IPS DF 6.9 (cell line): ENCODE data around the gene U2SURP.
"Not testable (repeated sequence)": the region's sequence is repeated elsewhere in the genome, so short reads cannot be mapped to it uniquely, and the experiment has no call there.

Experiments used
- DNase-seq: peaks from one replicate; pipeline ENCODE4 v3.0.0-alpha.2; 2013; ENCODE audit warnings: low read depth, low spot score
- H3K27ac ChIP-seq: one replicate; pipeline ENCODE4 v1.5.1; 2013; ENCODE audit warnings: low read length, control low read depth
- H3K27me3 ChIP-seq: 2 replicates; pipeline ENCODE4 v1.6.1; 2013; ENCODE audit warnings: mild to moderate bottlenecking, low read length; ENCODE audit not compliant: control insufficient read depth, insufficient read depth
- H3K36me3 ChIP-seq: 2 replicates; pipeline ENCODE4 v1.6.1; 2013; ENCODE audit warnings: low read length; ENCODE audit not compliant: control insufficient read depth, insufficient read depth
- H3K4me1 ChIP-seq: 2 replicates; pipeline ENCODE4 v1.6.1; 2013; ENCODE audit warnings: low read length; ENCODE audit not compliant: control insufficient read depth, insufficient read depth
- H3K4me3 ChIP-seq: 2 replicates; pipeline ENCODE4 v1.5.1; 2013; ENCODE audit warnings: mild to moderate bottlenecking, low read length
- H3K9me3 ChIP-seq: 2 replicates; pipeline ENCODE4 v1.6.1; 2013; ENCODE audit warnings: low read length, inconsistent platforms; ENCODE audit not compliant: control insufficient read depth, insufficient read depth
- WGBS: extraction: QIAGEN DNeasy Blood & Tissue Kit; methylation state at CpG from one replicate; pipeline ENCODE4 v1.1.7; 2013; ENCODE audit warnings: mixed read lengths, missing lambda C conversion rate; ENCODE audit not compliant: insufficient read length, insufficient coverage; 5-methylcytosine and 5-hydroxymethylcytosine counted together

The U2SURP gene

DNA sequence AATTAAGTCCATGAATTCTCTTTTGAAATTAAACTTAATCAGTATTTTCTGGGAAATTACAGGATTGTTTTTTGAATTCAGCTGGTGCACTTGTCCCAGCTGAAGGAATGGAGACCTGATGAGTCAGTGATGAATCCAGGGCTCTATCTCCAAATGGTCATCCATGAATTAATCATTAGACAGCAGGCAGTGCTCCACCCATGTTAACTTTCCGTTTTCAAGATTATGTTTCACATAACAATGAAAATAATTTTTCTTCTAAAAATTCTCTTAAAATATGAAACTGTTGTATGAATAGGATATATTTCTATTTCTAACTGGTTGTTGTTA, 24.0 kb upstream of the U2SURP start:
- no peak overlapping the region for H3K4me3 ChIP-seq
- no peaks in the 10 kb centered on the region for H3K9me3 ChIP-seq
- no CpG with 5 or more reads among the region's 1 CpG for WGBS
- DNase-seq = no peak
- peaks cover 2% of the 10 kb centered on the region; the same call in 1 of the 2 replicates for H3K4me1 ChIP-seq
- H3K27ac ChIP-seq = no peak overlapping the region
- no peaks in the 10 kb centered on the region for H3K27me3 ChIP-seq
- H3K36me3 ChIP-seq = no peaks in the 10 kb centered on the region

DNA sequence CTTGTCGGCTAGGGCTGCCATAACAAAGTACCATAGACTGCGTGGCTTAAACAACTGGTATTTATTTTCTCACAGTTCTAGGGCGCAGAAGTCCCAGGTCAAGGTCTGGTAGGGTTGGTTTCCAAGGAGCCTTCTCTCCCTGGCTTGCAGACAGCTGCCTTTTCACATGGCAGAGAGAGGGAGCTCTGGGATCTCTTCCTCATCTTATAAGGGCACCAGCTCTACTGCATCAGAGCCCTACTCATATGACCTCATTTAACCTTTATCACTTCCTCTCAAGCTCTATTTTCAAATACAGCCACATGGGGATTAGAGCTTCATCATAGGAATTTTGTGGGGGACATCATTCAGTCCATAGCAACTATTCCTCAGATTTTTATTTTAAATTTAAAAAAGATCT, 20.3 kb upstream of the U2SURP start:
- WGBS = no CpG with 5 or more reads among the region's 3 CpGs
- Histone ChIP-seq H3K4me1 (peaks cover 3% of the 10 kb centered on the region), H3K27ac (no peak overlapping the region), H3K36me3 (no peaks in the 10 kb centered on the region), H3K9me3 (no peaks in the 10 kb centered on the region), H3K27me3 (no peaks in the 10 kb centered on the region), H3K4me3 (no peak overlapping the region)
- no peak for DNase-seq

DNA sequence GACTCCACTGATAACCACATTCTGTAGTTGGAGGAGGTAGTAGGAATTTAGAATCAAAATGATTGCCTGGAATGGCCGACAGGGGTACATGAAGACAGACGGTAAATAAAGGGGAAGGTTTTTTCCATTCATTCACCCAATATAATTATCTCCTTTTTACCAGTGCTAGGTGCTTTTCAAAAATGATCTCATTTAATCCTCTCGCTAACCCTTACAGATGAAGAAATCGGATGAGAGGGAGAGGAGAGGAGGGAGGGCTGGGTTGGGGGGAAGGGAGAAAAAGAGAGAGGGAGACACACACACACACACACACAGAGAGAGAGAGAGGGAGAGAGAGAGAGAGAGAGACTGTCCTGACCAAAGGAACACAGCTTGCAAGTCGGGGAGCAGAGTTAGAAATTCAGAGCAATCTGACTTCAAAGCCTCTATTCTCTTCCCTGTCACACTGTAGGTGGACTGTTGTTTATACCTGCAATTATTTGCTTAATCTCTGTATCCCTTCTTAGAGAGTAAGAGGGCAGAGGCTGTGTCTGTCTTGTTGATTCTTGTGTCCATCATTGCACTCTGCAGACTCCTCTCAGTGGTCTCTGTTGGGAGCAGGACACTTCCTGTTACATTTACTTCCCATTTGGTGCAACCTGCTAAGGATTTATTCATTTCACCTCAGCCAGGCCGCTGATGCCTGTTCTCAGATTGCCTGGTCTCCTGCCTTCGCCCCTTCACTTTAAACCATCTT, 19.2 kb upstream of the U2SURP start:
- Histone ChIP-seq H3K4me1 (peaks cover 3% of the 10 kb centered on the region), H3K27me3 (no peaks in the 10 kb centered on the region), H3K9me3 (no peaks in the 10 kb centered on the region), H3K36me3 (no peaks in the 10 kb centered on the region), H3K4me3 (no peak overlapping the region), H3K27ac (no peak overlapping the region)
- no peak for DNase-seq
- no CpG with 5 or more reads among the region's 7 CpGs for WGBS

DNA sequence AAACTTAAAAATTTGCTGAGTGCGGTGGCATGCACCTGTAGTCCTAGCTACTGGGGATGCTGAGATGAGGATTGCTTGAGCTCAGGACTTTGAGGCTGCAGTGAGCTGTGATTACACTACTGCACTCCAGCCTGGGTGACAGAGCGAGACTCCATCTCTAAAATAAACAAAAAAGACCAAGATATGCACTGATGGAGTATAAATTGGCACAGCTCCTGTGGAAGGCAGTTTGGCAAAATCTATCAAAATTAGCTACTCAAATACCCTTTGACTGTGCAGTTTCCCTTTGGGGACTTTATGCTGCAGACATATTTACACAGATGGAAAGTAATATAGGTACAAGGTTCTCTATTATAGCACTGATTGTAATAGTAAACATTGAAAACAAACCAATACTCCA, 18.1 kb upstream of the U2SURP start:
- whole genome bisulfite sequencing = no CpG with 5 or more reads among the region's 2 CpGs

DNA sequence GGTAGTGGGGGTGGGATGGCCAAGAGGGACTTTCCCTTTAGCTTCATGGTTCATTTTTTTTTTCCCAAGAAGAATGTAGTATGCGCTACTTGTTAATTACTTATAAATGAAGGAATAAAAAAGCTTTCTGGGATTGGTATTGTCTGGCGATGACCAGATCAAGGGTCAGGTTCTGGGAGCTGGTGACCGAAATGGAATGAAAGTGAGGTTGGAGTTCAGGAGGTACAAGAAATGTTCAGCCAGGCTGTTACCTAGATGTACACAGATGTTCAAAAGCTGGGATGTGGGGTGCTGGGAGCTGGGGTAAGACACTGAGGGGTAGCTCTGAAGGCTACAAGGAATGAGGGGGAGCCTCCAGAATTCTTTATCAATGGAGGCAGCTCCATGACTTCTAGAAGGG, 17.1 kb upstream of the U2SURP start:
- H3K4me3 ChIP-seq = no peak overlapping the region
- H3K27me3 ChIP-seq = no peaks in the 10 kb centered on the region
- H3K27ac ChIP-seq = no peak overlapping the region
- WGBS = no CpG with 5 or more reads among the region's 3 CpGs
- peaks cover 3% of the 10 kb centered on the region for H3K4me1 ChIP-seq
- H3K36me3 ChIP-seq = no peaks in the 10 kb centered on the region
- H3K9me3 ChIP-seq = no peaks in the 10 kb centered on the region
- DNase-seq = no peak

More for the DNA sequence above, 18.1 kb upstream of the U2SURP start:
- peaks cover 3% of the 10 kb centered on the region for H3K4me1 ChIP-seq
- H3K36me3 ChIP-seq = no peaks in the 10 kb centered on the region
- no peaks in the 10 kb centered on the region for H3K27me3 ChIP-seq
- no peak overlapping the region for H3K27ac ChIP-seq
- no peak for DNase-seq
- H3K9me3 ChIP-seq = no peaks in the 10 kb centered on the region
- H3K4me3 ChIP-seq = no peak overlapping the region

DNA sequence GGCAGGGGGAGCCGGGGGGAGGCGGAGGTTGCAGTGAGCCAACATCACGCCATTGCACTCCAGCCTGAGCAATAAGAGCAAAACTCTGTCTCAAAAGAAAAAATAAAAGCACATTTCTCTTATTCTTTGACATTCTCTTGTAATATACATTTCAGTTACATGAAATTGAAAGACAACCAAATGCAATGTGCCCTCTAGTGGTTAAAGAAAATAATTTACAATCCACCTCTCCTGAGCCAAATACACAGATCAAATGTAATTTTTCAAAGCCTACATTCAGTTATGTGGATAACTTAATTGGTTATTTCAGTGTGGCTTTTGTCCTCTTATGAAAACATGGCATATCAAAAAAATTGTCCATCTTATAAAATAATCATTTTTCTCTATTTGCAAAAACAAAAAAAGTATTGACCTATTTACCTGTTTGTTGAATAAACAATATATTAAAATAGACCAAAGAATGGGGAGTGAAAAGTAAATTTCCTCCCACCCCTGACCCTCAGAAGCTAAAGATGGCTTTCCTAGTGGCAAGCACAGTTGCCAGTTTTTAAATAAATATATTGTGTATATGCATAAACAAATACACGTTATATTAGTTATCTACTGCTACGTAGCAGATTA, 14.2 kb upstream of the U2SURP start:
- no CpG with 5 or more reads among the region's 5 CpGs for WGBS
- no peak overlapping the region for H3K27ac ChIP-seq

DNA sequence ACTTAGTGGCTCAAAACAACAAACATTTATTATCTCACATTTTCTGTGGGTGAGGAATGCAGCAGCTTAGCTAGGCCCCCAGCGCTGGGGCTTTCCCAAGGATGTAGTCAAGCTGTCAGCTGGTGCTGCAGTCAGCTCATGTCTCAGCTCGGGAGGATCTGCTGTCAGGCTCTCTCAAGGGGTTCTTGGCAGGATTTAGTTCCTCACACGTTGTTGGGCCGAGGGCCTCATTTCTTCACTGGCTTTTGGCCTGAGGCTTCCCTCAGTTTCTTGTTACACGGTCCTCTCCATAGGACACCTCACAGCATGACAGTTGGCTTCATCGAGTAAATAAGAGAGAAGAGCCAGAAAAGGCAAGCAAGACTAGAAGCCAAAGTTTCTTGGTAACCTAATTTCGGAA, 13.7 kb upstream of the U2SURP start:
- Histone ChIP-seq H3K36me3 (no peaks in the 10 kb centered on the region), H3K27me3 (no peaks in the 10 kb centered on the region), H3K4me3 (no peak overlapping the region), H3K9me3 (no peaks in the 10 kb centered on the region), H3K27ac (no peak overlapping the region), H3K4me1 (no peaks in the 10 kb centered on the region)
- no peak for DNase-seq
- WGBS = no CpG with 5 or more reads among the region's 7 CpGs

More for the DNA sequence above, 14.2 kb upstream of the U2SURP start:
- Histone ChIP-seq H3K4me1 (peaks cover 2% of the 10 kb centered on the region), H3K27me3 (no peaks in the 10 kb centered on the region), H3K36me3 (no peaks in the 10 kb centered on the region), H3K4me3 (no peak overlapping the region), H3K9me3 (no peaks in the 10 kb centered on the region)
- no peak for DNase-seq

DNA sequence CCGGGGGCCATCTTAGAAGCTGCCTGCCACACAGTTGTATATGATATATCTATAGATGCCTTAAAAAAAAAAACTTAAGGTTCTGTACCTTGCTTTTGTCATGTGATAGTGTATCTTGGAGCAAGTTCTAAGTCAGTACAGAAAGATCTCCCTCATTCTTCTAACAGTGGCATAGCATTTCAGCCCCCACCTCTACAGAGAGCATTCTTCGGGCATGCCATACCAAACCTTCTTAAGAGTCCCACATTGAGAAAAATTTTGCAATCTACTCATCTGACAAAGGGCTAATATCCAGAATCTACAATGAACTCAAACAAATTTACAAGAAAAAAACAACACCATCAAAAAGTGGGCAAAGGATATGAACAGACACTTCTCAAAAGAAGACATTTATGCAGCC, 13.1 kb upstream of the U2SURP start:
- H3K9me3 ChIP-seq, H3K4me3 ChIP-seq, H3K27me3 ChIP-seq, H3K27ac ChIP-seq, H3K36me3 ChIP-seq, DNase-seq, H3K4me1 ChIP-seq: not testable (repeated sequence)
- no CpG with 5 or more reads among the region's 2 CpGs for WGBS

DNA sequence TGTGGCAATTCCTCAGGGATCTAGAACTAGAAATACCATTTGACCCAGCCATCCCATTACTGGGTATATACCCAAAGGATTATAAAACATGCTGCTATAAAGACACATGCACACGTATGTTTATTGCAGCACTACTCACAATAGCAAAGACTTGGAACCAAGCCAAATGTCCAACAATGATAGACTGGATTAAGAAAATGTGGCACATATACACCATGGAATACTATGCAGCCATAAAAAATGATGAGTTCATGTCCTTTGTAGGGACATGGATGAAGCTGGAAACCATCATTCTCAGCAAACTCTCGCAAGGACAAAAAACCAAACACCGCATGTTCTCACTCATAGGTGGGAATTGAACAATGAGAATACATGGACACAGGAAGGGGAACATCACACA, 12.5 kb upstream of the U2SURP start:
- not testable (repeated sequence) for H3K4me3 ChIP-seq, H3K9me3 ChIP-seq, H3K27me3 ChIP-seq, H3K27ac ChIP-seq, H3K4me1 ChIP-seq, H3K36me3 ChIP-seq, DNase-seq
- no CpG with 5 or more reads among the region's 3 CpGs for WGBS

DNA sequence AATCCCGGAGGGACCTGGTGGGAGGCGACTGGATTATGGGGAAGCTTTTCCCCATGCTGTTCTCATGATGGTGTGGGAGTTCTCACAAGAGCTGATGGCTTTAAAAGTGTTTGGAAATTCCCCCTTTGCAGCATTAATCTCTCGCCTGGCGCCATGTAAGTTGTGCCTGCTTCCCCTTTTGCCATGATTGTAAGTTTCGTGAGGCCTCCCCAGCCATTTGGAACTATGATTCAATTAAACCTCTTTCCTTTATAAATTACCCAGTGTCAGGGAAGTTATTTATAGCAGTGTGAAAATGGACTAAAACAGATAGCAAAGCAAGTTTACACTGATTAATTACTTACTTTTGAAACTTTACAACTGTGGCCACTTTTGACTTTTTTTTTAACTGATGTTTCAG, 10.6 kb upstream of the U2SURP start:
- no peak overlapping the region for H3K4me3 ChIP-seq
- no CpG with 5 or more reads among the region's 5 CpGs for WGBS
- H3K36me3 ChIP-seq = no peaks in the 10 kb centered on the region
- H3K27me3 ChIP-seq = no peaks in the 10 kb centered on the region
- H3K9me3 ChIP-seq = no peaks in the 10 kb centered on the region
- H3K4me1 ChIP-seq = no peaks in the 10 kb centered on the region
- no peak for DNase-seq
- H3K27ac ChIP-seq = no peak overlapping the region

DNA sequence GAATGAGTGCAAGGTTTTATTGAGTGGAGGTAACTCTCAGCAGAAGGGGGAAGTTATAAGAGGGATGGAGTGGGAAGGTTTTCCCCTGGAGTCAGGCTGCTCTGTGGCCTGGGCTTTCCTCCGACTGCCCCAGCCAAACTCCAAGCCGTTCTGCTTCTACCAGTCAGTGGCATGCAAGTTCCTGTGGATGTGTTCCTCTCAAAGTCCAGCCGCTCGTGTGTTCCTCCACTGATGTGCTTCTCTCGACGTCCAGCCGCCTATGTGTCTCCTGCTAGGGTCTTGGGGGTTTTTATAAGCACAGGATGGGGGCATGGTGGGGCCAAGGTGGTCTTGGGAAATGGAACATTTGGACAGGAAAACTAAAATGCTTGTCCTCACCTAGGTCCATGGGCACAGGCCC, 9.0 kb upstream of the U2SURP start:
- Histone ChIP-seq H3K9me3 (no peaks in the 10 kb centered on the region), H3K4me3 (no peak overlapping the region), H3K27me3 (no peaks in the 10 kb centered on the region), H3K36me3 (no peaks in the 10 kb centered on the region), H3K27ac (no peak overlapping the region), H3K4me1 (no peaks in the 10 kb centered on the region)
- no peak for DNase-seq
- no CpG with 5 or more reads among the region's 7 CpGs for WGBS
